Upper lobe of left lung (tissue), 6 donors: ENCODE measurements around the gene CLCNKA. TPM values are rescaled to one million over a fixed set of nuclear protein-coding genes. Genes with fewer than 3 reads are reported as not detected.
"Not testable (repeated sequence)": the region's sequence is repeated elsewhere in the genome, so short reads cannot be mapped to it uniquely, and the experiment has no call there.

Experiments
- ATAC-seq, 2 donors: fragments of 200-7000 bp; cut with Tn5 transposase; one replicate each; pipeline ENCODE4 v1.9.1; 2022; ENCODE audit warnings: mild to moderate bottlenecking in 2 of 2, moderate library complexity in 2 of 2; ENCODE audit not compliant: low FRiP score in 2 of 2
- DNase-seq, 2 donors: peaks; one replicate each; pipeline ENCODE4 v3.0.0-alpha.2; 2019 to 2020
- H3K27ac ChIP-seq, 4 donors: fragments of 200-600 bp; sonication (generic); one replicate each; pipeline ENCODE4 v1.5.1; 2016 to 2019
- H3K27me3 ChIP-seq, 4 donors: fragments of 200-600 bp; sonication (generic); one replicate each; pipeline ENCODE4 v1.5.1; 2017 to 2019
- H3K36me3 ChIP-seq, 4 donors: fragments of 200-600 bp; sonication (generic); one replicate each; pipeline ENCODE4 v1.5.1; 2016 to 2019
- H3K4me1 ChIP-seq, 4 donors: fragments of 200-600 bp; sonication (generic); one replicate each; pipeline ENCODE4 v1.5.1; 2018 to 2019
- H3K4me3 ChIP-seq, 4 donors: fragments of 200-600 bp; sonication (generic); one replicate each; pipeline ENCODE4 v1.5.1; 2017 to 2019; ENCODE audit warnings: mild to moderate bottlenecking in 2 of 4, moderate library complexity in 1 of 4
- H3K9me3 ChIP-seq, 4 donors: fragments of 200-600 bp; sonication (generic); one replicate each; pipeline ENCODE4 v1.5.1; 2018 to 2019
- EP300 ChIP-seq, 4 donors: sonication (generic); formaldehyde crosslinking; IDR thresholded peaks; one replicate each; pipeline ENCODE4 v1.5.1; 2017; ENCODE audit warnings: antibody characterized with exemption in 4 of 4, control low read depth in 2 of 4
- POLR2A ChIP-seq, 4 donors: fragments of 450-650 bp; IDR thresholded peaks; one replicate each; pipeline ENCODE4 v1.5.1; 2016 to 2017; ENCODE audit warnings: antibody characterized with exemption in 4 of 4, mild to moderate bottlenecking in 2 of 4
- POLR2AphosphoS5 ChIP-seq, 2 donors: sonication (generic); formaldehyde crosslinking; IDR thresholded peaks; one replicate each; pipeline ENCODE4 v1.5.1; 2017; ENCODE audit warnings: antibody characterized with exemption in 2 of 2
- WGBS, 2 donors: methylation state at CpG; one replicate each; pipeline ENCODE4 v1.1.5; 2017 to 2018; 5-methylcytosine and 5-hydroxymethylcytosine counted together
- total RNA-seq, 6 donors: library from RNA; depleted of rRNA in 4 of 6; stranded (reverse); fragments of >200 nt in 4 of 6; gene quantifications; one replicate each; pipeline versions ENCODE4 v1.1.0 to v1.2.1, GENCODE V29; 2016 to 2021
- TF ChIP-seq, protein P1 (sequence below), 6 experiments: fragments of 450-650 bp in 4 of 6; fragments of 200-600 bp in 2 of 6; sonication (generic) in 2 of 6; IDR thresholded peaks; one replicate each; pipeline ENCODE4 v1.5.1; 2016 to 2019; ENCODE audit warnings: antibody characterized with exemption in 6 of 6
- donor health status: DM: no; HTN: no; CAD: no; lungs with moderate emphysema.
- donor health status: DM: no; HTN: yes; CAD: no; lungs with severe emphysema.

The CLCNKA gene
- total RNA-seq, 6 donors from 2014 or later, result 0.20 to 0.89 (median 0.49) TPM; not detected in 3

GRCh38 chr1:16018749-16019643 is 2.8 kb upstream of the CLCNKA start:
- Histone ChIP-seq H3K36me3 (no peaks in the 10 kb centered on the region), H3K9me3 (no peaks in the 10 kb centered on the region), H3K4me3 (no peak overlapping the region), H3K27ac (peak overlapping the region; percentile 40 to 77 (median 64)), H3K27me3 (no peaks in the 10 kb centered on the region), H3K4me1 (peaks cover 2 to 14% (median 5%) of the 10 kb centered on the region in 4 donors)
- no peak for DNase-seq
- ATAC-seq, result no peak
- TF ChIP-seq POLR2A (IDR thresholded peaks at IDR 0.05), result no peak
- no peak for TF ChIP-seq EP300 (IDR thresholded peaks at IDR 0.05)
- no peak for TF ChIP-seq POLR2AphosphoS5 (IDR thresholded peaks at IDR 0.05)
- TF ChIP-seq, protein P1, sequence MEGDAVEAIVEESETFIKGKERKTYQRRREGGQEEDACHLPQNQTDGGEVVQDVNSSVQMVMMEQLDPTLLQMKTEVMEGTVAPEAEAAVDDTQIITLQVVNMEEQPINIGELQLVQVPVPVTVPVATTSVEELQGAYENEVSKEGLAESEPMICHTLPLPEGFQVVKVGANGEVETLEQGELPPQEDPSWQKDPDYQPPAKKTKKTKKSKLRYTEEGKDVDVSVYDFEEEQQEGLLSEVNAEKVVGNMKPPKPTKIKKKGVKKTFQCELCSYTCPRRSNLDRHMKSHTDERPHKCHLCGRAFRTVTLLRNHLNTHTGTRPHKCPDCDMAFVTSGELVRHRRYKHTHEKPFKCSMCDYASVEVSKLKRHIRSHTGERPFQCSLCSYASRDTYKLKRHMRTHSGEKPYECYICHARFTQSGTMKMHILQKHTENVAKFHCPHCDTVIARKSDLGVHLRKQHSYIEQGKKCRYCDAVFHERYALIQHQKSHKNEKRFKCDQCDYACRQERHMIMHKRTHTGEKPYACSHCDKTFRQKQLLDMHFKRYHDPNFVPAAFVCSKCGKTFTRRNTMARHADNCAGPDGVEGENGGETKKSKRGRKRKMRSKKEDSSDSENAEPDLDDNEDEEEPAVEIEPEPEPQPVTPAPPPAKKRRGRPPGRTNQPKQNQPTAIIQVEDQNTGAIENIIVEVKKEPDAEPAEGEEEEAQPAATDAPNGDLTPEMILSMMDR (IDR thresholded peaks at IDR 0.05), result no peak
- WGBS, 2 donors, result 74 to 77% methylated on average over 13 to 23 of the region's 23 CpGs

DNA sequence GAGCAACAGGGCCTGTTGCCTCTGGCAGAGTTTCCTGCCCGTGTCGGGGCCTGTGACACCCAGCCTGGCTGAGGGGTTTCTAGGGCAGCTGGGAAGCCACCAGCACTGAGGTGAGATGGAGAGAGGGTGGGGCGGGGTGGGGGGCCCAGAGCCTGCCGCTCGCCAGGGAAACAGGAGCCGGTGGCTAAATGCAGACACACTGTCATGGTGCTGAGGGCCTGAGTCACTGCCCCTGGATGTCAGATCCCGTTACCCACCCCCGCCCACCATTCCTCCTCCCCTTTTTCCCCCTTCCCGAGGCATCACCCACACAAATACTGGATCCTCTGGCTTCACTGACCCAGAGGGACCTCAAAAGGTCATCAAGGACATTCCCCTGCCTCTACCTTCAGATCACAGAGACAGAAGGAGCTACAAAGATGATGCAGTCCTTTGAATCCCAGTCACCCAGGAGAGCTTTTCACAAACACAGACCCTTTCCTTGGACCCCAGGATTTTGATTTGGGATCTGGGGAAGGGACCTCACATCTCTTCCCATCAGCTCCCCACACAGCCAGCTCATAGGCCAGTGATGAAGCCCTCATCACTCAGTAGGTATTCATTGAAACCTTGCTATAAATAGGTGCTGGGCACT is 2.1 kb upstream of the CLCNKA start:
- no peaks in the 10 kb centered on the region for H3K9me3 ChIP-seq
- ATAC-seq (no peak), DNase-seq (no peak)
- TF ChIP-seq EP300 (IDR thresholded peaks at IDR 0.05) (no peak), POLR2AphosphoS5 (IDR thresholded peaks at IDR 0.05) (no peak), POLR2A (IDR thresholded peaks at IDR 0.05) (no peak)
- TF ChIP-seq, protein P1 (IDR thresholded peaks at IDR 0.05), result no peak
- H3K4me3 ChIP-seq, result no peak overlapping the region
- WGBS, 2 donors, result 67 to 72% methylated on average over 5 to 9 of the region's 9 CpGs
- no peaks in the 10 kb centered on the region for H3K27me3 ChIP-seq
- no peaks in the 10 kb centered on the region for H3K36me3 ChIP-seq
- peak overlapping the region; percentile 30 to 77 (median 50) for H3K27ac ChIP-seq
- peaks cover 2 to 14% (median 5%) of the 10 kb centered on the region in 4 donors for H3K4me1 ChIP-seq

- DNase-seq, result no peak
- TF ChIP-seq EP300 (IDR thresholded peaks at IDR 0.05), result no peak
- TF ChIP-seq POLR2AphosphoS5 (IDR thresholded peaks at IDR 0.05), result no peak
- TF ChIP-seq, protein P1 (IDR thresholded peaks at IDR 0.05), result no peak
- TF ChIP-seq POLR2A (IDR thresholded peaks at IDR 0.05), result no peak
- H3K36me3 ChIP-seq, result no peaks in the 10 kb centered on the region
- peak overlapping the region in 1 of 4 donors; percentile 61 for H3K27ac ChIP-seq
- H3K4me3 ChIP-seq, result no peak overlapping the region
- ATAC-seq, result no peak
- H3K27me3 ChIP-seq, result no peaks in the 10 kb centered on the region
- WGBS, 2 donors, result 74 to 88% methylated on average over 6 of the region's 6 CpGs
- H3K9me3 ChIP-seq, result no peaks in the 10 kb centered on the region
- H3K4me1 ChIP-seq, result peaks cover 2 to 14% (median 5%) of the 10 kb centered on the region in 4 donors
These were observed 1.5 kb upstream of the CLCNKA start for GRCh38 chr1:16020325-16020724.

DNA sequence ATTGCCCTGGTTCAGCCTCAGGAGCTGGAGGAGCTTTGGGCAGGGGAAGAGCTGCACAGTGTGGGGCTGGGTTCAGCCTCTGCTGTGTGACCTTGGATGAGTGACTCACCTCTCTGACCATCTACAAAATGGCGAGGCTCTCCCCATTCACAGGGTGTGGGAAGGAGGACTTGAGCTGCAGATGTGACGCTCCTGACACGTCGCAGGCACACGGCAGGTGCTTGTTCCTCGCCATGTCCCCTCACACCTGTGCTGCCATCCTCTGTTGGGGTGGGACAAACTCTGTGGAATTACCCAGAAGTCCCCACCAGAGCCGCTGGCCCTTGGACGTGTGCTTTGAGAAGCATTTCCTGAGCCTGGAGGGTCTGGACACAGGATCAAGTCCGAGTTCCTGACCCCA is 958 bp upstream of the CLCNKA start:
- H3K4me1 ChIP-seq, result peaks cover 2 to 14% (median 5%) of the 10 kb centered on the region in 4 donors
- not testable (repeated sequence) for H3K27ac ChIP-seq

DNA sequence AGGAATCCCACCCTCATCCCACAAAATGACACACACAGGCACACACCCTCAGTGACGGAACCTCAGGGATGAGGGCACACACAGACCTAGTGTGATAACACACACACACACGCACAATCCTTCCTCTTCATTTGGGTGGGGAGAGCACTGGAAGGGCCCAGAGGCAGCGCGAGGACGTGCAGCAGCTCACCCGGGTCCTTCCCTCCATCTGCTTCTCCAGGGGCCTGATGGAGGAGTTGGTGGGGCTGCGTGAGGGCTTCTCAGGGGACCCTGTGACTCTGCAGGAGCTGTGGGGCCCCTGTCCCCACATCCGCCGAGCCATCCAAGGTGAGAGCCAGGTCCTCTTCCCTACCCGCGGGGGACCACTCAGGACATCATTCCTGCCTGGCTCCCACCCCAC is 557 bp downstream of the CLCNKA start:
- Histone ChIP-seq H3K4me1 (peaks cover 11 to 22% (median 13%) of the 10 kb centered on the region in 4 donors), H3K27me3 (peaks cover 0 to 8% (median 2%) of the 10 kb centered on the region in 4 donors), H3K4me3 (no peak overlapping the region), H3K36me3 (no peaks in the 10 kb centered on the region), H3K9me3 (no peaks in the 10 kb centered on the region), H3K27ac (no peak overlapping the region)
- ATAC-seq (no peak), DNase-seq (no peak)
- 77 to 78% methylated on average over 6 to 11 of the region's 11 CpGs for WGBS, 2 donors
- TF ChIP-seq EP300 (IDR thresholded peaks at IDR 0.05) (no peak), POLR2A (IDR thresholded peaks at IDR 0.05) (no peak), POLR2AphosphoS5 (IDR thresholded peaks at IDR 0.05) (no peak)
- TF ChIP-seq, protein P1 (IDR thresholded peaks at IDR 0.05), result no peak

More for the DNA sequence above, 958 bp upstream of the CLCNKA start:
- H3K9me3 ChIP-seq, DNase-seq, H3K27me3 ChIP-seq, H3K36me3 ChIP-seq, H3K4me3 ChIP-seq, ATAC-seq: not testable (repeated sequence)
- 83% methylated on average over 9 of the region's 9 CpGs; no CpG with 5 or more reads in 1 of the 2 donors for WGBS, 2 donors
